ENCODE measurements around the gene CDH7.

The CDH7 gene

DNA sequence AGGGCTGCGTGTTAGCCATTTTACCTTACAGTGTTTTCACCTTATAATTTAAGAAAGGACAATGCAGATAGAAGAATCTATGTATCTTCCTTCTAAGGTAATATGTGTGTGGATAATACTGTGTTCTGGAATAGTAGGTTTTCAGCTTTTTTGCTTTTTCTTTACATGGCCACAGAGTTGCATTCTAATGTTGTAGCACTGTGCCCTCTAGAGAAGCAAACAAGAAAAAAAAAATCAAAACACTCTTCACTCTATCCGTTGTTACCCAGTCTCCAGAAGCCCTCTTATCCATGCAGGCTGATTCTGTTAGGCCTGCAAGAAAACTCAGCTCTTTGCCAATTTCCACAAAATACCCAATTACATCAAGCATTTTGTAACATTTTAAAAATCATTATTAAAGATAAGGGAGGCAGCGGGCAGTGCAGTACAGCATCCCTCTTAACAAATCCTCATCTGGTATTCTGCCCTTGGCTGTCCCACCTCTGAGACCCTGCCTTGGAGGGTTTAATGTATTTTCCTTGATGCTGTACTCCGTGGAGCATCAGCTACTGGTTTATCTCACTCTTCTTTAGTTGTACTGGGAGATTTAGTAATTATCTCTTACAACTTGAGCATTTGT, 41.8 kb downstream of the CDH7 start:
- TF ChIP-seq, protein P1, sequence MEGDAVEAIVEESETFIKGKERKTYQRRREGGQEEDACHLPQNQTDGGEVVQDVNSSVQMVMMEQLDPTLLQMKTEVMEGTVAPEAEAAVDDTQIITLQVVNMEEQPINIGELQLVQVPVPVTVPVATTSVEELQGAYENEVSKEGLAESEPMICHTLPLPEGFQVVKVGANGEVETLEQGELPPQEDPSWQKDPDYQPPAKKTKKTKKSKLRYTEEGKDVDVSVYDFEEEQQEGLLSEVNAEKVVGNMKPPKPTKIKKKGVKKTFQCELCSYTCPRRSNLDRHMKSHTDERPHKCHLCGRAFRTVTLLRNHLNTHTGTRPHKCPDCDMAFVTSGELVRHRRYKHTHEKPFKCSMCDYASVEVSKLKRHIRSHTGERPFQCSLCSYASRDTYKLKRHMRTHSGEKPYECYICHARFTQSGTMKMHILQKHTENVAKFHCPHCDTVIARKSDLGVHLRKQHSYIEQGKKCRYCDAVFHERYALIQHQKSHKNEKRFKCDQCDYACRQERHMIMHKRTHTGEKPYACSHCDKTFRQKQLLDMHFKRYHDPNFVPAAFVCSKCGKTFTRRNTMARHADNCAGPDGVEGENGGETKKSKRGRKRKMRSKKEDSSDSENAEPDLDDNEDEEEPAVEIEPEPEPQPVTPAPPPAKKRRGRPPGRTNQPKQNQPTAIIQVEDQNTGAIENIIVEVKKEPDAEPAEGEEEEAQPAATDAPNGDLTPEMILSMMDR (conservative IDR thresholded peaks at IDR 0.05; ENCODE audit: low read length): no peak
- H3K4me3 ChIP-seq (ENCODE audit: low read length): no peak overlapping the region
- no peak for DNase-seq (ENCODE audit: low read depth)

DNA sequence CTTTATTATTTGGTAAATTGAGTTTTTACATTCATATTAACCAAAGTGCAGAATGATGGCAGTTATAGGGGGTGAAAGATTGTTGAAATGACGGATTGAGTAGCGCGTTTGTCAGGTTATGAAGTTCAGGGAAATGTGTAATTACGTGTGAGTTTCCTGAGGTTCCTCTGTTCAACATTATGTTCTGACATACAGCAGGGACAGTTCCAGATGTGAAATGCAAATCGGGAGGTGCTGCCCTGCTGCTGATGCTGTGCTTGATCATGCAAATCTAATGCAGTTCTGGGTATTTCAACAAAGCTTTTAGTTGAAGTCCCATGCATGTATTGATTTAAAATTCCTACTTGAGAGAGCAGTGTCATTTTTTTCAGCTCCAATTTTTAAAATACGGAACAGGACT, 57.9 kb downstream of the CDH7 start:
- TF ChIP-seq, protein P1 (conservative IDR thresholded peaks at IDR 0.05; ENCODE audit: low read length): no peak
- DNase-seq (ENCODE audit: low read depth): no peak
- no peak overlapping the region for H3K4me3 ChIP-seq (ENCODE audit: low read length)

DNA sequence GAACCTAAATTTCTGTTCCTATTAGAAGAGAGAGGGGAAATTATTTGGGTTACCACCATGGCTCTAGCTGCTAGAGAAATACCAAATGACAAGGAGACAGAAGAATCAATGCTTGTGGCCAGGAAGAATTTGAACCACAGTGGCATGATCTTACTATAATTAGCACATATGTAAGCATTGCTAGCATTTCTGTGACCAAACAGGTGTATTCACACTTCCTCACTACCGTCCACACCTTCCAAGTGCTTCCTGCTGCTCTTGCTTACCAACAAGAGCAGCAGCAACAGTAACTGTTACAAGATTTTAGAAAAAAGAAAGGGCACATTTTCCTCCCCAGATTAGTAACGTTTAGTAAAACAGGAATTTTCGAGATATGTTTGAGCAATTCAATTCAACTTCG, 60.5 kb downstream of the CDH7 start:
- DNase-seq (ENCODE audit: low read depth): no peak
- H3K4me3 ChIP-seq (ENCODE audit: low read length): no peak overlapping the region
- TF ChIP-seq, protein P1 (conservative IDR thresholded peaks at IDR 0.05; ENCODE audit: low read length): no peak

DNA sequence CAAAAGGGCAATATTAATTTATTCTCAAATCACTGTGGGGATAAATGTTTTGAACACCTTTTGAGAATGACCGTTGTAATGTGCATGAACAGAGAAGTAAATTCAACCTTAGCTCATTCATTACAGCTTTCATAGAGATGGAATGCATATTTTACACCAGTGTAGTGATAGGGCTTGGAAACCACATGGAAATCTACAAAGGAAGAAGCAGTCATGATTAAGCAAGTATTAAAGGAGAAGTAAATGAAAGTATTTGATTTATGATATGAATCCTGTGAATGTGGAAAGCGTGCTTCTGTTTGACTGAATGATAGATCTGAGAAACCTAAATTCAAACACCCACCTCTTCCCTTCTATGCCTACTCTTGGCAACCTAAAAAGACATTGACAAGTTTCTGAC, 64.7 kb downstream of the CDH7 start:
- H3K4me3 ChIP-seq (ENCODE audit: low read length): no peak overlapping the region
- TF ChIP-seq, protein P1 (conservative IDR thresholded peaks at IDR 0.05; ENCODE audit: low read length): no peak
- no peak for DNase-seq (ENCODE audit: low read depth)

DNA sequence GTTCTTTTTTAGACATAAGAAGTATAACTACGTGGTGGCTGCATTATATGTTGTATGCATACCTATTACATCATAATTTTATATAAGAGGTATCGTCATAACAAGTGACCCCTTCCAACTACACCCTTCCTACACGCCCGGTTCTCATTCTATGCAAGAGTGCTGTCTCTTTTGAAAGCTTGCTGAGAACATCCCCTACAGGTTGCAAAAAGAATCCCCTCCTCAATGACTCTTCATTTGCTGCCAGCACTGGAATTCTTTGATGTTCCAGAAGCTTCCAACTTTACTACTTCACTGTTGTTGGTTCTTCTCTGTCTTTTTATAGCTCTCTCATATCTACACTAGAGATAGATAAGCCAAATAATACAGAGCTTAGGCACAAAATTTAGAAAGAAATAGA, 66.4 kb downstream of the CDH7 start:
- DNase-seq (ENCODE audit: low read depth): no peak
- TF ChIP-seq, protein P1 (conservative IDR thresholded peaks at IDR 0.05; ENCODE audit: low read length): no peak
- H3K4me3 ChIP-seq (ENCODE audit: low read length): no peak overlapping the region

DNA sequence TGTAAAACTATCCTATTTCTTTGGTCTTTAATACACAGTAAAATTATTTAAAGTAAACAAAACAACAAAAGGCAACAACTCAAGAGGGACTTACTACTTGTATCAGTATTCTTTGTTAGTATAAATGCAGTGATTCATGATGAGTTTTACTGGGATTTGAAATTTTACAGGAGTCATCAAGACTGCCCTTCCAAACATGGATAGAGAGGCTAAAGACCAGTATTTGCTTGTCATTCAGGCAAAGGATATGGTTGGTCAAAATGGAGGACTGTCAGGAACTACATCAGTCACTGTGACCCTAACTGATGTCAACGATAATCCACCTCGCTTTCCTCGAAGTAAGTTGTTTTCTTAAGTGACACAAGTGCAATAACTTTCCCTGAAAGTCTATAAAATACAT, 71.1 kb downstream of the CDH7 start:
- no peak overlapping the region for H3K4me3 ChIP-seq (ENCODE audit: low read length)
- no peak for DNase-seq (ENCODE audit: low read depth)
- TF ChIP-seq, protein P1 (conservative IDR thresholded peaks at IDR 0.05; ENCODE audit: low read length): no peak

DNA sequence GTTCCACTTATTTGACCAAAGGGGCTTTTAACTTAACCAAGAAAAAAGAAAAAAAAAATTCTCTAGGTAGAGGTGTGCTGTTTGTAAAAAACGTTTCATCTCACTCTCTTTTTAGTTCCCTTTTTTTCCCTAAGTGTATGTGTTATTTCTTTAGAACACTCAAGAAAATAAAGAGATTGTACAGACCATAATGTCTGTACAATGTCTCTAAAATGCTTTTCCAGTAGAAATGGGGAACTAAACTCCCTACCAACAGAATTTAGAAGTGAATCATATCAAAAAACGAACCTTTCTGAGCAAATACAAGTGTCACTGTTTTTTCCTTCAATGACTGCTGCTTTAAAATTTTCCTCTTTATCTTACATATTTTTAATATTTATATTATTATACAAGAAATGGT, 72.0 kb downstream of the CDH7 start:
- TF ChIP-seq, protein P1 (conservative IDR thresholded peaks at IDR 0.05; ENCODE audit: low read length): no peak
- H3K4me3 ChIP-seq (ENCODE audit: low read length): no peak overlapping the region
- no peak for DNase-seq (ENCODE audit: low read depth)
